GM12891 (cell line): Measurements from ENCODE around the gene LMOD2. TPM values are rescaled to one million over a fixed set of nuclear protein-coding genes. Genes with fewer than 3 reads are reported as not detected.

ENCODE experiments used
- DNase-seq: peaks from one replicate; pipeline ENCODE4 v3.0.0; 2011; ENCODE audit warnings: low spot score; ENCODE audit not compliant: insufficient read length
- FAIRE-seq: peaks from 2 replicates; lab custom pipeline; 2011; peaks lifted over from hg19 to GRCh38; lab: Jason Lieb, UNC
- PAX5 ChIP-seq: IDR thresholded peaks from 2 replicates; pipeline ENCODE4 v1.6.1; 2011; ENCODE audit warnings: low read length, moderate library complexity, mild to moderate bottlenecking; ENCODE audit not compliant: insufficient read depth, severe bottlenecking
- POLR2A ChIP-seq: IDR thresholded peaks from 2 replicates; pipeline ENCODE4 v1.6.1; 2011; ENCODE audit warnings: low read depth, low read length, control low read depth
- POLR2AphosphoS5 ChIP-seq: IDR thresholded peaks from 2 replicates; pipeline ENCODE4 v1.6.1; 2011; ENCODE audit warnings: low read depth, low read length, control low read depth
- POU2F2 ChIP-seq: IDR thresholded peaks from 2 replicates; pipeline ENCODE4 v1.6.1; 2011; ENCODE audit warnings: low read depth, mild to moderate bottlenecking, control low read depth, low read length, moderate library complexity
- SPI1 ChIP-seq: IDR thresholded peaks from 2 replicates; pipeline ENCODE4 v1.6.1; 2011; ENCODE audit warnings: low read depth, low read length, control low read depth
- TAF1 ChIP-seq: IDR thresholded peaks from 2 replicates; pipeline ENCODE4 v1.6.1; 2011; ENCODE audit warnings: low read depth, low read length, control low read depth
- polyA plus RNA-seq: library from polyadenylated mRNA; unstranded; fragments of >200 nt; gene quantifications from one replicate; pipeline ENCODE4 v1.2.1, GENCODE V29; 2012; ENCODE audit warnings: low read depth, missing spikeins, inconsistent platforms; ENCODE audit not compliant: missing spikeins

Gene LMOD2
- polyA plus RNA-seq = not detected

GRCh38 chr7:123655614-123656013 is at the start of gene LMOD2:
TSS of gene LMOD2 (plus strand) at chr7:123655866. CDS start at chr7:123655964, 98 bp downstream.
- FAIRE-seq = no peak
- DNase-seq = no peak
- TF ChIP-seq POLR2AphosphoS5 (no peak), TAF1 (no peak), PAX5 (no peak), POU2F2 (no peak), SPI1 (no peak), POLR2A (no peak)

- TF ChIP-seq TAF1 = no peak
- no peak for TF ChIP-seq PAX5
- TF ChIP-seq POLR2A = no peak
- no peak for TF ChIP-seq POLR2AphosphoS5
- no peak for TF ChIP-seq SPI1
- no peak for TF ChIP-seq POU2F2
- DNase-seq (no peak), FAIRE-seq (no peak)
Measured at GRCh38 chr7:123607423-123607975, 48.2 kb upstream of the LMOD2 start.

GRCh38 chr7:123608991-123609882 is 46.4 kb upstream of the LMOD2 start:
- TF ChIP-seq POLR2AphosphoS5 (no peak), TAF1 (no peak), POLR2A (no peak), SPI1 (no peak), PAX5 (no peak), POU2F2 (no peak)
- no peak for FAIRE-seq
- DNase-seq = no peak

GRCh38 chr7:123609883-123610239 is 45.8 kb upstream of the LMOD2 start:
- TF ChIP-seq POU2F2 (no peak), POLR2A (no peak), SPI1 (no peak), PAX5 (no peak), TAF1 (no peak), POLR2AphosphoS5 (no peak)
- DNase-seq (no peak), FAIRE-seq (no peak)

- TF ChIP-seq PAX5 (no peak), POLR2A (no peak), POLR2AphosphoS5 (no peak), SPI1 (no peak), POU2F2 (no peak), TAF1 (no peak)
- FAIRE-seq = no peak
- DNase-seq = no peak
Measured at GRCh38 chr7:123612024-123612423, 43.6 kb upstream of the LMOD2 start.

- FAIRE-seq (no peak), DNase-seq (no peak)
- TF ChIP-seq PAX5 (no peak), POU2F2 (no peak), SPI1 (no peak), POLR2AphosphoS5 (no peak), POLR2A (no peak), TAF1 (no peak)
Measured at GRCh38 chr7:123615344-123615743, 40.3 kb upstream of the LMOD2 start.

GRCh38 chr7:123616223-123616622 is 39.4 kb upstream of the LMOD2 start:
- TF ChIP-seq SPI1 = no peak
- FAIRE-seq = no peak
- DNase-seq = no peak

- no peak for FAIRE-seq
- no peak for TF ChIP-seq POLR2AphosphoS5
- TF ChIP-seq PAX5 = no peak
- no peak for DNase-seq
Measured at GRCh38 chr7:123621707-123622106, 34.0 kb upstream of the LMOD2 start.

- FAIRE-seq (no peak), DNase-seq (no peak)
- TF ChIP-seq POLR2A (no peak), POLR2AphosphoS5 (no peak)
Measured at GRCh38 chr7:123622660-123623386, 32.8 kb upstream of the LMOD2 start.
